ENCODE results near the gene CNNM1. TPM values are rescaled to one million over a fixed set of nuclear protein-coding genes. Genes with fewer than 3 reads are reported as not detected.

Gene CNNM1
- total and polyA plus RNA-seq, 9 of the 15 experiments (the other 6 are each of a cell fraction or from before 2014, with no cell fraction given), result not detected

GRCh38 chr10:99424656-99425055 is 95.5 kb downstream of the CNNM1 start:
- Histone ChIP-seq H3K27me3 (ENCODE audit: control insufficient read depth in 2 of 2, insufficient read depth in 2 of 2, low read length in 2 of 2) (no peaks in the 10 kb centered on the region), H3K9me1 (ENCODE audit: control insufficient read depth, insufficient read depth, low read length) (peaks cover 8% of the 10 kb centered on the region), H3K4me1 (replicated peaks in 1 of 2; ENCODE audit: control insufficient read depth in 2 of 2, insufficient read depth in 2 of 2, low read length in 2 of 2) (peaks cover 2 to 6% of the 10 kb centered on the region in 2 experiments; a peak in 1 of 5 replicates), H2AFZ (ENCODE audit: low read depth, low read length) (no peak overlapping the region), H3K27ac (ENCODE audit: extremely low read depth, low read depth, low read length) (no peak overlapping the region), H3K4me3 (no peak overlapping the region), H3K9me3 (replicated peaks; ENCODE audit: control insufficient read depth, insufficient read depth, low read depth, low read length) (no peaks in the 10 kb centered on the region), H3K4me2 (ENCODE audit: insufficient read depth, low read length) (no peak overlapping the region), H3K36me3 (ENCODE audit: control insufficient read depth, insufficient read depth, low read length) (peaks cover 81% of the 10 kb centered on the region), H4K20me1 (replicated peaks; ENCODE audit: control insufficient read depth, insufficient read depth, low read length) (peaks cover 10% of the 10 kb centered on the region), H3K9ac (ENCODE audit: insufficient read depth in 1 of 2, low read depth in 2 of 2, low read length in 2 of 2) (no peak overlapping the region), H3K79me2 (ENCODE audit: control insufficient read depth, insufficient read depth, low read length) (peaks cover 96% of the 10 kb centered on the region)
- no TSS peak for BruUV-seq (replicated peaks)
- 100% methylated on average over 1 of the region's 1 CpG for WGBS (ENCODE audit: insufficient coverage, low coverage, missing lambda C conversion rate)
- FAIRE-seq (no peak), DNase-seq (ENCODE audit: extremely low read depth in 1 of 4, low spot score in 3 of 4) (no peak), ATAC-seq (no peak)
- in situ Hi-C loops (cut with MboI), result loop anchor here (25.0 kb wide), 1 partner anchor 288 kb away; no protein-coding TSS in a partner anchor
- CTCF ChIA-PET (ENCODE audit: low intra/inter-chr PET ratio), result no interaction called here
- TF ChIP-seq FOSL1 (tag; conservative IDR thresholded peaks at IDR 0.05) (no peak), CHD2 (IDR thresholded peaks at IDR 0.05; ENCODE audit: low read depth, low read length) (no peak), TBP (optimal IDR thresholded peaks at IDR 0.05; ENCODE audit: low read depth, low read length) (no peak), MBD2 (IDR thresholded peaks at IDR 0.05; ENCODE audit: borderline replicate concordance, low read depth) (no peak)
- intact Hi-C loops (cut with micrococcal nuclease), result no loop called here
- POLR2A ChIA-PET, result no interaction called here

- H3K27me3 ChIP-seq (ENCODE audit: control insufficient read depth in 2 of 2, insufficient read depth in 2 of 2, low read length in 2 of 2), result no peaks in the 10 kb centered on the region
- DNase-seq (ENCODE audit: extremely low read depth in 1 of 4, low spot score in 3 of 4) (no peak), FAIRE-seq (no peak), ATAC-seq (no peak)
- peaks cover 75% of the 10 kb centered on the region for H3K36me3 ChIP-seq (ENCODE audit: control insufficient read depth, insufficient read depth, low read length)
- peaks cover 2 to 6% of the 10 kb centered on the region in 2 experiments; a peak in 1 of 5 replicates for H3K4me1 ChIP-seq (replicated peaks in 1 of 2; ENCODE audit: control insufficient read depth in 2 of 2, insufficient read depth in 2 of 2, low read length in 2 of 2)
- H3K9me3 ChIP-seq (replicated peaks; ENCODE audit: control insufficient read depth, insufficient read depth, low read depth, low read length), result no peaks in the 10 kb centered on the region
- 100% methylated on average over 1 of the region's 1 CpG for WGBS (ENCODE audit: insufficient coverage, low coverage, missing lambda C conversion rate)
- peaks cover 97% of the 10 kb centered on the region for H3K79me2 ChIP-seq (ENCODE audit: control insufficient read depth, insufficient read depth, low read length)
- no peak overlapping the region for H3K4me3 ChIP-seq
- CTCF ChIA-PET (ENCODE audit: low intra/inter-chr PET ratio), result no interaction called here
- H4K20me1 ChIP-seq (replicated peaks; ENCODE audit: control insufficient read depth, insufficient read depth, low read length), result peaks cover 10% of the 10 kb centered on the region
- intact Hi-C loops (cut with micrococcal nuclease) (no loop called here), in situ Hi-C loops (cut with MboI) (loop anchor here (25.0 kb wide), 1 partner anchor 287 kb away; no protein-coding TSS in a partner anchor)
- no TSS peak for BruUV-seq (replicated peaks)
- no peak overlapping the region for H3K27ac ChIP-seq (ENCODE audit: extremely low read depth, low read depth, low read length)
- no peak overlapping the region for H3K9ac ChIP-seq (ENCODE audit: insufficient read depth in 1 of 2, low read depth in 2 of 2, low read length in 2 of 2)
- H2AFZ ChIP-seq (ENCODE audit: low read depth, low read length), result no peak overlapping the region
- POLR2A ChIA-PET, result interaction anchor here (0.7 kb wide), 1 partner anchor 1757 kb away, joined by 3 read pairs; no protein-coding TSS in a partner anchor
- H3K9me1 ChIP-seq (ENCODE audit: control insufficient read depth, insufficient read depth, low read length), result peaks cover 8% of the 10 kb centered on the region
- no peak overlapping the region for H3K4me2 ChIP-seq (ENCODE audit: insufficient read depth, low read length)
- TF ChIP-seq ZNF644 (tag; IDR thresholded peaks at IDR 0.05; ENCODE audit: low read depth) (no peak), ZBTB7A (IDR thresholded peaks at IDR 0.05; ENCODE audit: borderline replicate concordance, control insufficient read depth, low read depth, low read length) (no peak), ZNF395 (CRISPR knock-in tag; IDR thresholded peaks at IDR 0.05) (no peak), NFYB (IDR thresholded peaks at IDR 0.05; ENCODE audit: extremely low read depth, insufficient read length) (no peak), PPARD (CRISPR knock-in tag; IDR thresholded peaks at IDR 0.05) (no peak), FOSL1 (tag; conservative IDR thresholded peaks at IDR 0.05) (no peak), HNRNPH1 (optimal IDR thresholded peaks at IDR 0.05; ENCODE audit: low read depth, low read length) (no peak)
Measured at GRCh38 chr10:99425204-99425603, 96.0 kb downstream of the CNNM1 start.
